Stimulated activated CD4-positive, alpha-beta T cell treated with anti-CD3 and anti-CD28 coated beads, Interleukin-4, amount 100 ng/mL, for 1 hour (primary cell): ENCODE data around the gene EXD3.

ENCODE experiments used
- DNase-seq: peaks from one replicate; pipeline ENCODE4 v3.0.0-alpha.2; 2020

Gene EXD3

GRCh38 chr9:137446851-137447471 lies 24.0 kb upstream of the EXD3 start:
- DNase-seq = no peak

DNA sequence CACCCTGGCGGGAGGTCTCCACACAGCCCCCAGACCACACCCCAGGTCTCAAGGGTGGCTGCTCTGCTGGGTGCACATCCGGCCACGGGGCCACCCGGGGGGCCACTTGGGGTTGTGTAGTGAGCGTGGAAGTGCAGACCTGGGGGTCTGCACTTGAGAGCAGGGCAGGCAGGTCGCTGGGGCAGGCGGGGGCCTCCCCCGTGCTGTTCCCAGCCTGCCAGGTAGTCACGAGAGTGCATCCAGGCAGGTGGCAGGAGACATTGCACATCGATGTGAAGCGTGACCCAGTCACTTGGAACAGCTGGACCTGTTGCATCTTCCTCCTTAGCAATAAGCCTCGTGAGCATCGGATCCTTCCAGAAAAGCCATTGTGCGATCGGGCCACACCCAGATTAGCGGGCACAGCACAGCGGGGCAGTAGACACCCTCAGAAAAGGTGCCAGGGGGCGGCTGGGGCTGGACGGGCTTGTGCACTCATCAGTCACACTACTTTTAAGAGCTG lies 23.0 kb upstream of the EXD3 start:
- DNase-seq = no peak

DNA sequence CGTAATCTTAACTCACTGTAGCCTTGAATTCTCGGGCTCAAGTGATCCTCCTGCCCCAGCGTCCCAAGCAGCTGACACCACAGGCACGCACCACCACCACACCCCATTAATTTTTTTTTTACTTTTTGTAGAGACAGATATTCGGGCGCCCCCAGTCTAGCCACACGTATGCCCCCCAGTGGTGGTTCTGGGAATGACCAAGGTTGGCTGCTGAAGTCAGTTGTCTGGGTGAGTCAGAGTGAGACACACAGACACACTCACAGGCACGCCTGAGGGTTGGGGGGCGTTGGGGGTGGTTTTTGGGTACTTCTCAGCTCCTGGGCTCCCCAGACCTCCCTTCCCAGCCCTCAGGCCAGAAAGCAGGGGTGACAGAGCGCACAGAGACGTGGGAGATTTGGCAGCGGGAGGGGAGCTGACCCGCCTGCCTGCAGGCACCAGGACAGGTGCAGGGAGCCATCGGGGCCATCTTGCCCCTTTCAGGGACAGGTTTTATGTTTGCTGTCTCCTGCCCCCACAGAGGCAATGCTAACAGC lies 22.4 kb upstream of the EXD3 start:
- DNase-seq = peak; percentile 87

DNA sequence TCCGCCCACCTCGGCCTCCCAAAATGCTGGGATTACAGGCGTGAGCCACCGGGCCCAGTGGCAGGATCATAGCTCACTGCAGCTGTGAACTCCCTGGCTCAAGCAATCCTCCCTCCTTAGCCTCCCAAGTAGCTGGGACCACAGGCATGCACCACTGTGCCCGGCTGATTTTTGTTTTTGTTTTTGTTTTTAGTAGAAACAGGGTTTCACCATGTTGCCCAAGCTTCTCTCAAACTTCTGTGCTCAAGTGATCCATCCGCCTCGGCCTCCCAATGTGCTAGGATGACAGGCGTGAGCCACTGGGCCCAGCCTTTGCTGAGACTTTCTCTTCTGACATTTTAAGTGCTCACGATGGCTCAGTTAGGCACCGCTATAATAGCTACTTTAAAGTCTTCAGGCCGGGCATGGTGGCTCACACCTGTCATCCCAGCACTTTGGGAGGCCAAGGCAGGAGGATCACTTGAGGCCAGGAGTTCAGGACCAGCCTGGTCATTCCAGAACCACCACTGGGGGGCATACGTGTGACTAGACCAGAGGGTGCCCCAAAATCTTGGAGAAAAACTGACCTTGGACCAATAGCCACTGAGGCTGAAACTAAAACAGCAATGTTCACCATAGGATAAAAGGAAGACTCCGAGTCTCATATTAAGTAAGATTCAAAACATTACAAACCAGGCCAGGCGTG lies 21.3 kb upstream of the EXD3 start:
- no peak for DNase-seq

- DNase-seq = no peak
Observed at GRCh38 chr9:137441935-137442321, 19.0 kb upstream of the EXD3 start.

GRCh38 chr9:137441289-137441934 lies 18.4 kb upstream of the EXD3 start, which contains the start of gene ENTPD8:
ENTPD8 (minus strand) TSS chr9:137441357; CDS start chr9:137438285, 3,072 bp downstream.
- no peak for DNase-seq

GRCh38 chr9:137439158-137439714 lies 16.3 kb upstream of the EXD3 start:
- no peak for DNase-seq

DNA sequence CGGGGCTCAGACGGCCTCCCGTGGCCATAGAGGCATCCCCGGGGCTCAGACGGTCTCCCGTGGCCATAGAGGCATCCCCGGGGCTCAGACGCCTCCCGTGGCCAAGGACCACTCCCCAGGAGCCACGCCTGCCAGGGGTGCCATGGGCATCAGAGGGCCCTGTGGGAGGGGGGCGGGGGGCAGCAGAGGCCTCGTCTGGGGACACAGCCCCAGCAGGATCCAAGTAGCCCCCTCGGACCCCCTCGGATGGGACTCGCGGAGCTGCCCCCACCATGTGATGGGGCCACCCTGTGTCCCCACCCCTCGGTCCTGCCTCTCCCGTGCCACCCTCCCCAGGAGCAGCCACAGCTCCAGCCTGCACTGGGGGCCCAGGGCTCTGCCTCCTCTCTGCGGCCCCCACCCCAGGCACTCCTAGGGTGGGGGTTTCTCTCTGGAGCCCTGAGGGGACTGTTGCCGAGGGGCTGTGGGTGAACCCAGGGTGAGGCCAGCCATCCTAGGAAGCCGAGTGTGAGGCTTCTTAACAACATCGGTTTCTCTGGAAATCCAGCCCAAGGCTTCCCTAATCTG lies 15.7 kb upstream of the EXD3 start:
- no peak for DNase-seq

DNA sequence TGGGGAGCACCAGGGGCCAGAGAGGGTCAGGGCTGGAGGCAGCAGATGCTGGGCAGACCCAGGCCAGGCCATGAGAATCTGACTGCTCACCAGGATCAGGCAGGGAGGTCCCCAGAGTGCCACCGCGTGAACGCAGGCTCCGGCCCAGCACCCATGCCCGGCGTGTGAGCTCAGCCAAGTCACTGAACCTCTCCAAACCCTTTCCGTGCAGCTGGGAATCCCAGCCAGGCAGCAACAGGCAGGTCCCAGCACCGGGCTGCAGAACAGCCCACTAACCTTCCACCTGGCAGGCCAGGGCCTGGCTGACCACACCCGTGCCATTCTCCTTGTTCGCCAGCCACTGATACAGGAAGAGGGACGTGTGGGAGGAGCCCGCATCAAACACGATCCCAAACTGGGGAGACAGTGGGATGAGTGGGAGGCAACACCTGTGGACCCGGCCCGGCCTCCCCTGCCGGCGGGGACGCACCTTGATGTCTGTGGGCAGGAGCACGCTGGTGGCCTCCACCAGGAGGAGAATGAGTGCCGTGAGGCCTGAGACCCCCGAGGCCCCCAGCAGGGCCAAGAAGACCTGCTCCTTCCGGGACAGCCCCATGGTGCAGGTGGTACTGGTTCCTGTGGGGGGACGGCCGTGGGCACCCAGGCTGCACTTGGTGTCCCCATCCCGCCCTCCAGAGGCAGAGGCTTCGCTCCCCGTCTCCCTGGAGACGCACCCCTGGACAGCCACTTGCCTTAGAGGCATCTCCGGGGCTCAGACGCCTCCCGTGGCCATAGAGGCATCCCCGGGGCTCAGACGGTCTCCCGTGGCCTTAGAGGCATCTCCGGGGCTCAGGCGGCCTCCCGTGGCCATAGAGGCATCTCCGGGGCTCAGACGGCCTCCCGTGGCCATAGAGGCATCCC lies 15.0 kb upstream of the EXD3 start:
- no peak for DNase-seq

- DNase-seq = no peak
Observed at GRCh38 chr9:137436761-137437600, 14.0 kb upstream of the EXD3 start.

- no peak for DNase-seq
Observed at GRCh38 chr9:137435980-137436760, 13.2 kb upstream of the EXD3 start.

GRCh38 chr9:137435381-137435891 lies 12.5 kb upstream of the EXD3 start:
- DNase-seq = no peak

GRCh38 chr9:137434498-137435380 lies 11.8 kb upstream of the EXD3 start:
- no peak for DNase-seq

DNA sequence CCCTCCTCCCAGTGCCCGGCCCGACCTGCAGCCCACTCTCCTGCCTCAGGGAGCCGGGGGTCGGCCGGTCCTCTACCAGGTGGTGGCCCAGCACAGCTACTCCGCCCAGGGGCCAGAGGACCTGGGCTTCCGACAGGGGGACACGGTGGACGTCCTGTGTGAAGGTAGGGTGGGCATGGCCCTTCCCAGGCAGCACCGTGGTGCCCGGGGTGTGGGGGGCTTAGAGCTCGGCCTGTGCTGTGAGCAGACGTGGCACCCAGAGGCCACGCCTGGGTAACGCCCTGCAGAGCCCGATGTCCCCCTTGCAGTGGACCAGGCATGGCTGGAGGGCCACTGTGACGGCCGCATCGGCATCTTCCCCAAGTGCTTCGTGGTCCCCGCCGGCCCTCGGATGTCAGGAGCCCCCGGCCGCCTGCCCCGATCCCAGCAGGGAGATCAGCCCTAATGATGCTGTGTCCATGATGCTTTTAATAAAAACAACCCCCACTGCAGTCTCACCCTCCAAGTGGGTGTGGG lies 11.0 kb upstream of the EXD3 start:
- no peak for DNase-seq

- no peak for DNase-seq
Observed at GRCh38 chr9:137433349-137433915, 10.5 kb upstream of the EXD3 start.

DNA sequence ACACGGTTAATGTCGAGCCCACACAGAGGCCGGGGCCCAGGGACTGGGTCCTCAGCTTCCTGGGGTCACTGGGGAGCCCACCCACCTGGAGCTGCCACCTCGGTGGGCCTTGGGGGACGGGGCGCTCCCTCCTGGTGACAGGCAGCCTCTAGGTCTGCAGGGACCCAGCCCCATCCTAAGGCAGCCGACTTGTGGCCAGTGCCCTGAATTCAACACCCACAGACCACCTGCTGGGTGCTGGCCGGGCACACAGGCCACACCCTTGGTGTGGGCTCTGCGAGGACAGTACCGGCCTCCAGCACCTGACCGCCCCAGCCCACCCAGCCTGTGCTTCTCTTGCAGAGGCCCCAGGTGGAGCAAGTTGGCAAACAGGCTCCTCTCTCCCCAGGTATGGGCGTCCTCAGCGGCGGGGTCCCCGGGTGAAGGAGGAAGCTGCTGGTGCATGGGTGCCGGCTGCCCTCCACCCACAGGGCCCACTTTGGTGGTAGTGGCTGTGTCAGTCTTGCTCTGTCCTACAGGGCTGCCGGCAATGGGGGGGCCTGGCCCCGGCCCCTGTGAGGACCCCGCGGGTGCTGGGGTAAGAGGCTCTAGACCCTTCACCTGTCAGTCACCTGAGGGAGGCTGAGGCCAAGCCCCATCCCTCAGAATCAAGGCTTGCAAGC lies 9.9 kb upstream of the EXD3 start:
- no peak for DNase-seq

- no peak for DNase-seq
Observed at GRCh38 chr9:137431416-137431931, 8.5 kb upstream of the EXD3 start.
